GM13977 (cell line): ENCODE measurements around the gene EPB41L5.

Experiments
- DNase-seq: peaks from one replicate; pipeline ENCODE4 v3.0.0; 2012; ENCODE audit warnings: low spot score
- in situ Hi-C: fragments of 300-500 bp; cut with MboI; formaldehyde crosslinking; loops from one replicate; pipeline ENCODE4 v1.12.0; 2022; ENCODE audit warnings: low sequenced_read_pairs, low pct_unique_long_range_greater_than_20kb, mixed read lengths, inconsistent platforms; ENCODE audit not compliant: unreplicated experiment
- TF ChIP-seq, protein P1 (sequence below): IDR thresholded peaks from 2 replicates; pipeline ENCODE4 v1.5.1; 2012; ENCODE audit warnings: mild to moderate bottlenecking, control low read depth; ENCODE audit not compliant: insufficient read depth; ENCODE audit errors: extremely low read depth, missing control alignments

Gene EPB41L5

DNA sequence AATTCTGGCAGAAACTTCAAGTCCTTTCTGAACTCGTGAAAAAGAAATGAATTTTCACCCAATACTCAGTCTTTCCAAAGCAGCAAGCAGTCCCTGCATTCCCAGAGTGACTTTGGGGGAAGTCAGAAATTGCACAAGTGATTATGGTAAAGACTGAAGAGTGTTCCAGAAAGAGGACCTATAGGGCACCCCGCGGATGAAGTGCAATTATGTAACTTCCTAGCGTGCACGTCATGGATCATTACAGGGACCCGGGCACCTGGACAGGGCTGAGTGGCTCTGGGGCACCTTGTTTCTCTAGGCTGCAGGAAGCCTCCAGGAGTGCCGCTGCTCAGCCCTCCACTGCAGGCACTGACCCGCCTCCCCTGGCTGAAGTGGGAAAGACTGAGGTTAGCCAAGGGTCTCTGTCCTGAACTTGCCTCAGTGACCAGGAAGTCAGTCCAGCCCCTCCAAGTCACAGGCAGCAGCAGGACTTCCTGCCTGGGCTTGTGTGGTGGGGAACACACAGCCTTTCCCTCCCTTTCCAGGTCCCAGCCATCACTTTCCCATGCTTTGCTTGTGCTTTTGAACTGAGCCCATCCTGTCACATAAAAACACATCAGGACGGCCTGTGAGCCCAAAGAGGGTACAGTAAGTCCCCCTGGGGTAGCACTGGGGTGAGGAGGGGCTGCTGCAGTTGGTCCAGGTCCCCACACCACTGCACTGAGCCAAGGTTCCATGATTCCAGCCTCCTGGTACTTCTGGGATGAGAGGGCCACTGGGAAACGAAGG lies 190.6 kb downstream of the EPB41L5 start:
- in situ Hi-C loops, result no loop called here
- TF ChIP-seq, protein P1, sequence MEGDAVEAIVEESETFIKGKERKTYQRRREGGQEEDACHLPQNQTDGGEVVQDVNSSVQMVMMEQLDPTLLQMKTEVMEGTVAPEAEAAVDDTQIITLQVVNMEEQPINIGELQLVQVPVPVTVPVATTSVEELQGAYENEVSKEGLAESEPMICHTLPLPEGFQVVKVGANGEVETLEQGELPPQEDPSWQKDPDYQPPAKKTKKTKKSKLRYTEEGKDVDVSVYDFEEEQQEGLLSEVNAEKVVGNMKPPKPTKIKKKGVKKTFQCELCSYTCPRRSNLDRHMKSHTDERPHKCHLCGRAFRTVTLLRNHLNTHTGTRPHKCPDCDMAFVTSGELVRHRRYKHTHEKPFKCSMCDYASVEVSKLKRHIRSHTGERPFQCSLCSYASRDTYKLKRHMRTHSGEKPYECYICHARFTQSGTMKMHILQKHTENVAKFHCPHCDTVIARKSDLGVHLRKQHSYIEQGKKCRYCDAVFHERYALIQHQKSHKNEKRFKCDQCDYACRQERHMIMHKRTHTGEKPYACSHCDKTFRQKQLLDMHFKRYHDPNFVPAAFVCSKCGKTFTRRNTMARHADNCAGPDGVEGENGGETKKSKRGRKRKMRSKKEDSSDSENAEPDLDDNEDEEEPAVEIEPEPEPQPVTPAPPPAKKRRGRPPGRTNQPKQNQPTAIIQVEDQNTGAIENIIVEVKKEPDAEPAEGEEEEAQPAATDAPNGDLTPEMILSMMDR, result no peak
- DNase-seq, result no peak

GRCh38 chr2:120204022-120204405 lies 191.1 kb downstream of the EPB41L5 start:
- DNase-seq, result no peak
- TF ChIP-seq, protein P1, result no peak
- in situ Hi-C loops, result no loop called here

GRCh38 chr2:120204417-120204816 lies 191.5 kb downstream of the EPB41L5 start:
- no peak for DNase-seq
- in situ Hi-C loops, result no loop called here
- TF ChIP-seq, protein P1, result no peak

DNA sequence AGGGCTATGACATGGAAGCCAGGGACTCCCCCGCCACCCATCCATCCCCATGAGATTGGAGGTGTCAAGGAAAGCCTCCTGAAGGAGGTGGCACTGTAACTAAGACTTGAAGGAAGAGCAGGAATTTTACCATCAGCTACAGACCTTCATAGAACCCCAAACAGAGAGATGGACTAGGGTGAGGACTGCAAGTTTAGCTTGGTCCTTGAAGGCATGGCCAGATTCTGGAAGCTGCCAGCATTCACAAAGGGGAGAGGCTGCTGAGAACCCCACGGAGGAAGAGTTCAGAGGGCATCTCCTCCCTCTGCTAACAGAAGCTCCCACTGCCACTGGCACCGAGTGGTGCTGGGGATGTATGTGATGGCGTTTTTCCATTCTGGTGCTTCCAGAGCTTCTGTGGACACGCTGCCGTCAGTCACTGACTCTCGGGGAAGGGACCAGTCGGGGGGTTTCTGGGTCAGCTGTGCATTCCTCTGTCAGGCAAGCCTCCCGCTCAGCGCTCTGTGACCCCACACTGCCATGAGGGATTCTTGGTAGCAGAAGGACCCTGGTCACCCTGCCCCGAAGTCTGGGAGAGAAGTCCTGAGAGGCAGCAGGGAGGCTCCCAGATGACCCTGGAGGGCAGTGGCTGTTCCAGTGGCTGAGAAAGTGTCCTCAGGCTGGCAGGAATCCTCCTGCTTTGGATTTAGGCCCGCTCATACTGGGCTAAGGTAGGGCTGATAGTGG lies 192.2 kb downstream of the EPB41L5 start:
- in situ Hi-C loops, result no loop called here
- TF ChIP-seq, protein P1, result no peak
- no peak for DNase-seq

DNA sequence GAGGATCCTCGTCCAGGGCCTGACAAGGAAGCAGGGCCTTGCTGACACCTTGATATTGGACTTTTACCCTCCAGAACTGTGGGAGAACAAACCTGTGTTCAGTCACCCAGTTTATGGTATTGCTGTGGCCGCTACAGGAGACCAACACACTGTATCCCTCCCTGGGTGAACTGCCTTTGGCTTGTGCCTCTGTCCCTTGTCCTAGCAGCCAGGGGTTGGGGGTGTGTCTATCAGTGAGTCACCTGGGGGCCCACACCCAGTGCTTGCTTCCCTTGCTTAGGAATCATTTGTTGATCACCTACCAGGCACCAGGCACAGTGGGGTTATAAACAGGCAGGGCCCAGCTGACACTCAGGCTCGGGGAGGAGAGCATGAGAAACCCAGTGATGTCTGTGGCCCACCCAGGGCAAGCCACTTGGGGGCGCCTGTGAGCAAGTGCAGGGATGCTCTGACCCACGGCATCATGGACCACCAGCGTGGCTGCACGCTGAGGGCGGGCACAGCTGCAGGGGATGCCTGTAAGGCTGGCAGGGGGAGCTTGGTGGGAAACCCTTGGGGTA lies 193.2 kb downstream of the EPB41L5 start:
- TF ChIP-seq, protein P1, result peak; percentile 82
- in situ Hi-C loops, result no loop called here
- no peak for DNase-seq

GRCh38 chr2:120208381-120209353 lies 195.8 kb downstream of the EPB41L5 start:
- peak; percentile 9 for DNase-seq
- TF ChIP-seq, protein P1, result no peak
- in situ Hi-C loops, result no loop called here
